ENCODE results near the gene NPR1. TPM values are rescaled to one million over a fixed set of nuclear protein-coding genes. Genes with fewer than 3 reads are reported as not detected.
A peak's percentile ranks its signal among the peaks of the same experiment; 100 is the strongest.

Gene NPR1
- total RNA-seq, 1 donor = not detected

DNA sequence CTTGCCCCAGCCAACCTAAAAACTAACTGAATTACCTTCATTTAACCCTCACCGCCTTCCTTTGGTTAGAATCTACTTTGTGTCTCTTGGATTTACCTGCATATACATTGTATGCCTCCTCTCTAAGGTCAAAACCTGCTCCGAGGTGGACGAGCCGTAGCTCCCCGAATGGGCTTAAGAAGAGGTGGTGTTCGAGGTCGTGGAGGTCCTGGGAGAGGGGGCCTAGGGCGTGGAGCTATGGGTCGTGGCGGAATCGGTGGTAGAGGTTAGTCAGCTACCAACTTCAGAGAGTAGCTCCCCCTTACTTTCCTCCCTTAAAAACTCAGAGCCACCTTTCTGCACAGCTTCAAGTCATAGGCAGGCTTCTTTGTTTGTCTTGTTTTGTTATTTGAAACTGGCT is 35.4 kb upstream of the NPR1 start:
- Histone ChIP-seq H3K4me3 (ENCODE audit: low read length) (no peak overlapping the region), H3K27me3 (ENCODE audit: insufficient read depth, low read length) (no peaks in the 10 kb centered on the region), H3K9me3 (ENCODE audit: low read depth, low read length) (no peaks in the 10 kb centered on the region), H3K4me1 (ENCODE audit: insufficient read depth, low read length) (peaks cover 32% of the 10 kb centered on the region)

DNA sequence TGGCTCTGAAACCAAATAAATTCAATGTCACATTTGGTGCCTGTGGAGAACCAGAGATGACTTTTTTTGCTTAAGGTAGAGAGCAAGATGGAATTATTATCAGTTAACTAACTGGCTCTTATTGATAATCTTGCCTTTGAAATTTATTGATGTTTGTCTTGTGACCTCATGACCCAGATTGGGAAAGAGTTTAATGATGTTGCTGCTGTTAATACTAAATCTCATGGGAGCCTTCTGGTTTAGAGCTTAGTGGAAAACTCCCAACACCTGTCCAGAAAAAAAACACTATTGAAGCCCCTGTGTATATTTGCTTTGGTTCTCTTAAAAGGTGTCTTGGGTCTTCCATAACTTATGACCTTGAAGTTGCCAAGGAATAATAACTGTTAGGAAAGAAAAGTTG is 34.7 kb upstream of the NPR1 start:
- Histone ChIP-seq H3K4me1 (ENCODE audit: insufficient read depth, low read length) (peaks cover 32% of the 10 kb centered on the region), H3K4me3 (ENCODE audit: low read length) (no peak overlapping the region), H3K9me3 (ENCODE audit: low read depth, low read length) (no peaks in the 10 kb centered on the region), H3K27me3 (ENCODE audit: insufficient read depth, low read length) (no peaks in the 10 kb centered on the region)

DNA sequence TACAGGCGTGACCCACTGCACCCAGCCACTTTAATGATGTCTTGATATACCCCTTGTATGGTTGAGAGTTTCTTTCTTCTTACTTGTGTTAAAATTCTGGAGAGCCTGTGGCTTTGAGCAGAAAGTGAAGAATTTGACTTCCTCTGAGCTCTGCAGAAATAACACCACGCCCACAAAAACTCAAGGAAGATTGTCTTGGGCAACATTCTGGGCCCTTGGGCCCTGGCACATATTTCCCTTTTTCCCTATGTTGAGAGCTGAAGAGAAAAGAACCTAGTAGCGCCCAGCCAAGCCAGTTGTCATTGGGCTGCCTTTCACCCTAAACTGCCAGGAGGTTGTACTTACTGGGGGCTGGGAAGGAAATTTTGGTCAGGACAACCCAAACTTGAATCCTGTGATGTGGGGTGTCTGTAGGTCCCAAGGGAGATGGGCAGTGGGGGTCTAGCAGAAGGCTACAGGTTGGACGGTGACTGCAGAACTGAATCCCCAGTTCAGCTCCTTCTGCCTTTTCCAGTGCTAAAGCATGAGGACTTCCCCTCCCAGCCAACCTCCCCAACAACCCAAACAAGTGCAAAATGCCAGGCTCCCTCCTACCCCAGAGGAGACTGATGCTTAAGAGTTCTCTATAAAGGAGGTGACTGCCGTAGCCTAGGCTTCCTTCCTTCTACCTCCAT is 31.7 kb upstream of the NPR1 start:
- Histone ChIP-seq H3K4me1 (ENCODE audit: insufficient read depth, low read length) (peaks cover 36% of the 10 kb centered on the region), H3K27me3 (ENCODE audit: insufficient read depth, low read length) (no peaks in the 10 kb centered on the region), H3K4me3 (ENCODE audit: low read length) (no peak overlapping the region), H3K9me3 (ENCODE audit: low read depth, low read length) (no peaks in the 10 kb centered on the region)

DNA sequence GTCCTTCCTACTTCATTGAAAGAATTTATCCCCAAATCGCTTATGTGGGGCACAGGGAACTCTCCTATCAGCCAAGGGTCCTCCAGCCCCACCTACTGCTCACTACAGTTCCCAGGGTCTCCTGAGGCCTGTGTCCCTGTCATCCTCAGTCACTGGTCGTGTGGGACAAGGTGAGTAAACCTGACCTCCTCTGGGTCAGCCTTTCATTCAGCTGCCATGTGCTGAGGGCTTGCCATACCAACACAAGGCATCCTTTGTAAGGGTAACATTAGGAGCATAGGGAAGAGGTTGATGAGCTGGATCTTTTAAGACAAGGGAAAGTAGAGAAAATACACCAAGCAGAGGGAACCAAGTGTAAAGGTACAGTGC is 31.2 kb upstream of the NPR1 start:
- H3K4me3 ChIP-seq (ENCODE audit: low read length) = no peak overlapping the region
- H3K27me3 ChIP-seq (ENCODE audit: insufficient read depth, low read length) = no peaks in the 10 kb centered on the region
- peaks cover 36% of the 10 kb centered on the region for H3K4me1 ChIP-seq (ENCODE audit: insufficient read depth, low read length)
- no peaks in the 10 kb centered on the region for H3K9me3 ChIP-seq (ENCODE audit: low read depth, low read length)

DNA sequence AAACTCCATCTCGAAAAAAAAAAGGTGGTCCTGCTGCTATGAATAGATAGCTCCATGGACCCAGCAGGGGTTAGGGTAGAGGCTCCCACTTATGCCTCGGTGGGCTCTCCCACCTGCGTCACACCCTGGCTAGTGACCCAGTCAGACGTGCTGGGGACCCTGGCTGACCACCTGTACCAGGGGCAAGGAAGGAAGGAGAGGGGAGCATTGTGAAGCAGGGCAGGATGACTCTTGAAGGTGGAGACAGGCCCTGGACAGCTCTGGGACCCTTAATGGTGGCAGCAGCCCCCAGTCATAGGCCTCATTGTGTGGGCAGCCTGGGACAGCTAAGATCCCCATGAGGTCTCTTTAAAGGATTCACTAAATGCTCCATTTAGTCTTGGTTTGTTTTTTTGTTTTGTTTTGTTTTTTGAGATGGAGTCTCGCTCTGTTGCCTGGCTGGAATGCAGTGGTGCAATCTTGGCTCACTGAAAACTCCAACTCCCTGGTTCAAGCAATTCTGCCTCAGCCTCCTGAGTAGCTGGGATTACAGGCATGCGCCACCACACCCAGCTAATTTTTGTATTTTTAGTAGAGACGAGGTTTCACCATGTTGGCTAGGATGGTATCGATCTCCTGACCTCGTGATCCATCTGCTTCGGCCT is 30.4 kb upstream of the NPR1 start:
- Histone ChIP-seq H3K4me1 (ENCODE audit: insufficient read depth, low read length) (peaks cover 42% of the 10 kb centered on the region), H3K4me3 (ENCODE audit: low read length) (no peak overlapping the region), H3K27me3 (ENCODE audit: insufficient read depth, low read length) (no peaks in the 10 kb centered on the region), H3K9me3 (ENCODE audit: low read depth, low read length) (no peaks in the 10 kb centered on the region)

DNA sequence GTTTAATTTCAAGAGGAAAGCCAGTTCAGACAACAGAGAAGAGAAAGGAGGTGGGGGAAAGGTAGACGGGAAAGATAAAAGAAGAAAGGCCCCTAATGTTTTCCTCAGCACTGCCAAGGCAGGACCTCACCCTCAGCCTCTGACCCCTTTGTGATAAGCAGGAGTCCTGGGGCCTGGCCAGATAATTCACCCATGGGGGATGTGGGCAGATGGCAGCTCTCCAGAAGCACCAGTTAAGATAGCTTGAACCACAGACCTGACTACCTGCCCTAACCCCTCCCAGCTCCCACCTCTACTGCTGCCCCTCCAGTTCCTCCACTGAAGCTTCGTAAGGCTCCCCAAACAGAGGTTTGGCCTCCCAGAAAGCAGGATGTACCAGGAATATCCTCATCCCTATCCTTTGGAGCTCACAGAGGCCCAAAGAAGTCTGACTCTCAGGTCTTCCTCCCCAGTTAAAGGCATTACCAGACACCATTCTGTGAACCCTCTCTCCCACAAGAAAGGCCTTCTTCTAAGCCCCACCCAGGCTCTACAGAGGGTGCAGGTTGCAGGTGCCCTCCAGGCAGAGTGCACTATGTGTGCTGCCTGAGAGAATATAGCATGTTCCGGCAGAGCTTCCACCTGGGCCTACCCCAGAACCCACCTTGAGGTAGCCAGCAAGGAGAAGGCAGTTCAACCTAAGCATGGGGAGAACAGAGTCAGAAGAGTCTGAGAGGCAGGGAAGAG is 29.2 kb upstream of the NPR1 start:
- H3K4me3 ChIP-seq (ENCODE audit: low read length) = no peak overlapping the region
- no peaks in the 10 kb centered on the region for H3K27me3 ChIP-seq (ENCODE audit: insufficient read depth, low read length)
- H3K4me1 ChIP-seq (ENCODE audit: insufficient read depth, low read length) = peaks cover 44% of the 10 kb centered on the region
- no peaks in the 10 kb centered on the region for H3K9me3 ChIP-seq (ENCODE audit: low read depth, low read length)

DNA sequence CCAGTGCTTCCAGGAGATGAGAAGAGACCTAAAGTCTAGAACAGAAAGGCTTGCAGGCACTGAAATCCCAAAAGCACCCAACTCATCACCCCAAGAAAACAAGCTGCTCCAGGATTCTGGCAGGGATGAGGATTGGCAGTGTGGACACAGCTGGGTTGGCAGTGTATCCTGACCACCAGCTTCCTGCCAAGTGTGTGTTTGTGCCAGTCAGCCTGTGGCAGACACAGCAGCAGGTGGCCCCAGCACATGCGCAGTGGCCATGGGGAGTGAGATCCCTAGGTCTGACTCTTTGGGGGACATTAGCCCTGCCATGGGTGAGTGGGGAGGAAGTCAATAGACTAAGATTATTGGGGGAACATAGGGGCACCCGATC is 28.6 kb upstream of the NPR1 start:
- Histone ChIP-seq H3K9me3 (ENCODE audit: low read depth, low read length) (no peaks in the 10 kb centered on the region), H3K4me3 (ENCODE audit: low read length) (no peak overlapping the region), H3K4me1 (ENCODE audit: insufficient read depth, low read length) (peaks cover 42% of the 10 kb centered on the region), H3K27me3 (ENCODE audit: insufficient read depth, low read length) (no peaks in the 10 kb centered on the region)

DNA sequence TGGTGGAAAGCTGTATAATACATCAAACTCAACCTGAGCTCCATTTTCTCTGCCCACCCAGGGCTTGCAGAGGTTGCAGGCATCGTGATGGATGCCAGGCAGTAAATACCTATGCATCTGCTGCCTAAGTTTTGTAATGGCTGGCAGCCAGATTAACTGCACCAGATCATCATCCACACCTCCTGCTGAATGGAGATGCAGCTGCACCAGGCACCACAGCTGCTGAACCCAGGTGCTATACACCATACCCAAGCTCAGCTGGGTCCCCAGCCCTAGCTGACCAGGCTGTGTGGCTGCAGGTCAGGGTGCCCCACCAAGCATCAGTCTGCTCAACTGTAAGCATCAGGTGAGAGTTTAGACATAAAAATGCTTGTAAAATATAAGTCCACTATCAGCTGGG is 26.7 kb upstream of the NPR1 start:
- no peaks in the 10 kb centered on the region for H3K9me3 ChIP-seq (ENCODE audit: low read depth, low read length)
- no peak overlapping the region for H3K4me3 ChIP-seq (ENCODE audit: low read length)
- H3K27me3 ChIP-seq (ENCODE audit: insufficient read depth, low read length) = no peaks in the 10 kb centered on the region
- peaks cover 23% of the 10 kb centered on the region for H3K4me1 ChIP-seq (ENCODE audit: insufficient read depth, low read length)

DNA sequence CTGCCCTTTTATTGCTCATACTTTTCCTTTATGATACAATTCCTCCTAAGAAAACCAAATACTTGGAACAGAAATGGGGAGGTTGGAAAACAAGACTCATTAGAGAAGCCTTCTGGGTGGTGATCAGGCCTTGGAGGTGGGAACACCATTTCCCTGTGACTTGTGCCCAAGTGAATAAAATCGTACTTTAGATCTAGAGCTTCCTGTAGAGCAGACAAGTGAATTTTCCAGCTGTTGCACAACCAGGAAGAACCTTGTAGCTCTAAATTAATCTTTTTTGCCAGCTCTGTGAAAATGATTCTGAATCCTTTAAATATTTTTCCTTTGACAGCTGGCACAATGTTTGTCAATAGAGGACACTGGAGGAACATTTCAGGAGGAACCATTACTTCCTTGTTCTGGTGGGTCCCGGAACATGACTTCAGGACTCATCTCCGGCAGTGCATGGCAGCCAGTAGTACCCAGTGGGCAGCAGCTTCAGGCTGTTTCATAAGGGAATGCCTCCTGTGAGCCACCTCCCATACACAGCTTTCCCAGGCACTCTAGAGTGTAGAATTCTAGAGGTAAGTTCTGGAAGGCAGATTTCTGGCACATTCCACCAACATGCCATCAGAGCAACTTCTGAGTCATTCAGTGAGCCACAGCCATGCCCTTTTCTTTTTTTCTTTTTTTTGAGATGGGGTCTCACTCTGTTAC is 25.5 kb upstream of the NPR1 start:
- no peak overlapping the region for H3K4me3 ChIP-seq (ENCODE audit: low read length)
- peaks cover 18% of the 10 kb centered on the region for H3K4me1 ChIP-seq (ENCODE audit: insufficient read depth, low read length)
- H3K27me3 ChIP-seq (ENCODE audit: insufficient read depth, low read length) = no peaks in the 10 kb centered on the region
- H3K9me3 ChIP-seq (ENCODE audit: low read depth, low read length) = no peaks in the 10 kb centered on the region

DNA sequence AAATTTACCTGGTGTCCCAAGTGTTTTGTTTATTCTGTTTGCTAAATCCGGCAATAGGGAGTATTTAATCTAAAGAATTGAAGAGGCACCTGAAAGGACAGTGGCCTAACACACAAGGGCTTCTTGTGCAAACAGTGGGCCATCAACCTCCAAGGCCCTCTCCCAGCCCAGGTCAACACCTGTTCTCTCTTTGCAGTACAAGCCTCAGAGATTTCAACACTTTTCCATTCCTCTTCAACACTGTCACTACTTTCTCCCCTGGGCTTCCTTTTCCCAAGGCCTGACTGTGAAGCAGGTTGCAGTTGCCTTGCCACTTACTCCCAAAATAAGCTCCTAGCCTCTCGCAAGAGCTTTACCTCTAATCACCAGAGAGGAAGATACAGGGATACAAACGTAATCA is 23.2 kb upstream of the NPR1 start:
- no peak overlapping the region for H3K4me3 ChIP-seq (ENCODE audit: low read length)
- H3K27me3 ChIP-seq (ENCODE audit: insufficient read depth, low read length) = no peaks in the 10 kb centered on the region
- peaks cover 30% of the 10 kb centered on the region for H3K4me1 ChIP-seq (ENCODE audit: insufficient read depth, low read length)
- H3K9me3 ChIP-seq (ENCODE audit: low read depth, low read length) = no peaks in the 10 kb centered on the region

DNA sequence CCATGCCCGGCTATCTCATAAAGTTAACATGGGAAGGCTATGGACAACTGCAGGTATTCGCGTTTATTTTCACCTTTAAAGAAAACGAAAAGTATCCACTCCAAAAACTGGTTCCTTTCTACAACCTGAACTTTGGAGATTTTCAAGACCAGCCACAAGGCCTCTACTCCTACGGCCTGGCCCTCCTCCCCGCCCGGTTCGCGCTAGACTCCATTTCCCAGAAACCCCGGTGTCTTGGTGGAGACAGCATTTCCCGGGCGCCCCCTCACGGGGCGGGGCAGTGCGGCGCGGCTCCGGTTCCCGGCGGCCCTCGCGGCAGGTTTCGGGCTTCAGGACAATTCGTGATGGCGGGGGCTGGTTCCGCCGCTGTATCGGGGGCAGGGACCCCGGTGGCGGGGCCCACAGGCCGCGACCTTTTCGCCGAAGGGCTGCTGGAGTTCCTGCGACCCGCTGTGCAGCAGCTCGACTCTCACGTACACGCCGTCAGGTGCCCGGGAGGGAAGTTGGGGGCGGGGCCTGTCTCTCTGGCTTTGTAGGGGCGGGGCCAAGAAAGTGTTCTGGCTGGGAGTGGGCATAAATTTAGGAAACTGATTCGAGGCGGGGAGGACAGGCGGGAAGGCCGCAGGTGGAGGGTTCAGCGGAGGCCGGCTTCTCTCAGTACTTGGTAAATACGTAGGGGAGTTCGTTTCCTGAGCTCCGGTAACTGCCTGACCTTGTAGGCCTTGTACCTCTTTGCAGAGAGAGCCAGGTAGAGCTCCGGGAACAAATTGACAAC is 19.9 kb upstream of the NPR1 start, which contains the start of gene SNAPIN:
Gene SNAPIN (plus strand): TSS at position 304 of the 775 bp plus-strand sequence. CDS start 41 bp downstream, at position 345.
- Histone ChIP-seq H3K4me3 (ENCODE audit: low read length) (peak within 1 kb of the TSS; percentile 80), H3K4me1 (ENCODE audit: insufficient read depth, low read length) (peaks cover 27% of the 10 kb centered on the region), H3K9me3 (ENCODE audit: low read depth, low read length) (no peaks in the 10 kb centered on the region), H3K27me3 (ENCODE audit: insufficient read depth, low read length) (no peaks in the 10 kb centered on the region)

DNA sequence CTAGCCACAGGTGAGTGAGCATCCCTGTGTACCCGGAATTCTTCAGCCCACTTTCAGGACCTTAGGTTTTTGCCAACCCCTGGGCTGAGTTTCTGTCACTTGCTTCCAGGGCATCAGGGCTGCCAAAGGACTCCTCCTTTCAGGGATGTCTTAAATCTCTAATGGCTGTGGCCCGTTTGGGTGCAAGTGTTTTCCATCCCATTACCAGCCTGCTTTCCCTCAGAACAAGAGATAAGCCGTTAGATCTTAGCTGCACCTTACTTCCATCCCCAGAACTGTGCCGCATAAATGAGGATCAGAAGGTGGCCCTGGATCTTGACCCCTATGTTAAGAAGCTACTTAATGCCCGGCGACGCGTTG is 19.3 kb upstream of the NPR1 start:
- Histone ChIP-seq H3K4me3 (ENCODE audit: low read length) (peak overlapping the region; percentile 80), H3K27me3 (ENCODE audit: insufficient read depth, low read length) (no peaks in the 10 kb centered on the region), H3K4me1 (ENCODE audit: insufficient read depth, low read length) (peaks cover 27% of the 10 kb centered on the region)

DNA sequence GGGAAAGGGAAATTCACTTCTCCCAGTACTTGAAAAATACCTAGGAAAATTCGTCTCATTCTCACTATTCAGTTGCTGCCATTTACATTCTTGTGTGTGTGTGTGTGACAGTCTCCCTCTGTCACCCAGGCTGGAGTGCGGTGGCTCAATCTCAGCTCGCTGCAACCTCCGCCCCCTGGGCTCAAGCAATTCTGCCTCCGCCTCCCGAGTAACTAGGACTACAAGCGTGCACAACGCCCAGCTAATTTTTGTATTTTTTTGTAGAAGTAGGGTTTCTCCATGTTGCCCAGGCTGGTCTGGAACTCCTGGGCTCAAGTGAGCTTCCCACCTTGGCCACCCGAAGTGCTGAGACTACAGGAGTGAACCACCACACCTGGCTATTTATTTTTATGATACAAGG is 18.8 kb upstream of the NPR1 start:
- Histone ChIP-seq H3K4me1 (ENCODE audit: insufficient read depth, low read length) (peaks cover 27% of the 10 kb centered on the region), H3K27me3 (ENCODE audit: insufficient read depth, low read length) (no peaks in the 10 kb centered on the region), H3K9me3 (ENCODE audit: low read depth, low read length) (no peaks in the 10 kb centered on the region), H3K4me3 (ENCODE audit: low read length) (no peak overlapping the region)

More for the DNA sequence above, 19.3 kb upstream of the NPR1 start:
- no peaks in the 10 kb centered on the region for H3K9me3 ChIP-seq (ENCODE audit: low read depth, low read length)

DNA sequence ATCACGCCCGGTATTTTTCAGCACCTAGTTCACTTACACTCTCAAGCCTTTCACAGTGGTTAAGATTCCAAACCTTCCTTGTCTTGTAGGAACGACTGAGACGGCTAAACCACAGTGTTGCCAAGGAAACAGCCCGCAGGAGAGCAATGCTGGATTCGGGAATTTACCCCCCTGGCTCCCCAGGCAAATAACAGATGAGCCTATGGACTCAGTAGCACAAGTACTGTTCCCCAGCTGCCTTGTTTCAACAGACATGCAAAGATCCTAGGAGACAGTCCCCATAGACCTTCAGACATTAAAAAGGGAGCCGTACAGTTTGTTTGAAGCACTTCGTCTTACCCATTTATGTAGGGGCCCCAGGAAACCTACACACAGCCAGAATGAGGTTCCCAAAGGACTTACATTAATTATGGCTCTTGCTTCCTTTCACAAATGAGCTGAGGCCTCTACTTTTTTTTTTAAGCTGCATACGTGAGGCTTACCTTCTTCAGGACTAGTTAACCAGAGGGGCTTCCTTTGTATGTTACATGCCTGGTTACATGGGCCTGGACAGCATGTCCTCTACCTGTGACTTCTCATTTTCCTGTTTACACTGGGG is 17.3 kb upstream of the NPR1 start:
- Histone ChIP-seq H3K4me3 (ENCODE audit: low read length) (no peak overlapping the region), H3K27me3 (ENCODE audit: insufficient read depth, low read length) (no peaks in the 10 kb centered on the region), H3K9me3 (ENCODE audit: low read depth, low read length) (no peaks in the 10 kb centered on the region), H3K4me1 (ENCODE audit: insufficient read depth, low read length) (peaks cover 27% of the 10 kb centered on the region)
